Subcutaneous adipose tissue (tissue), 4 donors: ENCODE results near the gene CRMP1. TPM values are rescaled to one million over a fixed set of nuclear protein-coding genes. Genes with fewer than 3 reads are reported as not detected.

Experiments
- CTCF ChIP-seq: fragments of 450-650 bp; IDR thresholded peaks from one replicate; pipeline ENCODE4 v1.5.1; 2016; ENCODE audit warnings: low read depth, mild to moderate bottlenecking, control low read depth, antibody characterized with exemption, moderate library complexity
- total RNA-seq, 4 donors: library from RNA; depleted of rRNA; stranded (reverse); fragments of >200 nt; gene quantifications; one replicate each; pipeline ENCODE4 v1.1.0, GENCODE V29; 2016

CRMP1 gene
- total RNA-seq, 4 donors from 2014 or later = not detected

GRCh38 chr4:5919044-5919443, 26.2 kb upstream of the CRMP1 start:
- no peak for TF ChIP-seq CTCF

- no peak for TF ChIP-seq CTCF
These were observed 25.6 kb upstream of the CRMP1 start for GRCh38 chr4:5918331-5918985.

GRCh38 chr4:5917672-5918071, 24.8 kb upstream of the CRMP1 start:
- no peak for TF ChIP-seq CTCF

- no peak for TF ChIP-seq CTCF
These were observed 23.3 kb upstream of the CRMP1 start for GRCh38 chr4:5916229-5916628.

GRCh38 chr4:5913454-5913853, 20.6 kb upstream of the CRMP1 start:
- TF ChIP-seq CTCF = no peak

- TF ChIP-seq CTCF = no peak
These were observed 19.7 kb upstream of the CRMP1 start for GRCh38 chr4:5912614-5913019.

- no peak for TF ChIP-seq CTCF
These were observed 16.1 kb upstream of the CRMP1 start for GRCh38 chr4:5908876-5909427.
